ENCODE measurements around the gene SEMA4C. TPM values are rescaled to one million over a fixed set of nuclear protein-coding genes. Genes with fewer than 3 reads are reported as not detected.

Gene SEMA4C
- total and polyA plus RNA-seq, 9 of the 15 experiments (the other 6 are each of a cell fraction or from before 2014, with no cell fraction given): 0.32 to 59.7 (median 23.9) TPM

DNA sequence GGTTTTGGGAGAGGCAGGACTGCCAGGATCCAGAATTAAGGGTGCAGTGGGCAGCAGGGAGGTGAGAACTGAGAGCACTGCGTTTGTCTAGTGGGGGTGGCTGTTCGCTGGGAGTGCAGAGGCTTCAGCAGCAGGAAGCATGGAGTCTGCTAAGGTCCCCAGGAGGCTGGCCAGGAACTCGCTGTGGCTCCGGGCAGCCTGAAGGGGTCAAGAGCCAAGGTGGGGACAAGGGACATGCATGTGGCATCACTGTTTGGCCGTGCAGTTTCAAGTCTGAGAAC lies 43.2 kb upstream of the SEMA4C start:
- peaks cover 7% of the 10 kb centered on the region; the same call in 2 of the 3 replicates for H3K36me3 ChIP-seq (ENCODE audit: control insufficient read depth, insufficient read depth, low read length)
- ATAC-seq: peak; percentile 64
- H3K27me3 ChIP-seq (ENCODE audit: control insufficient read depth in 2 of 2, insufficient read depth in 2 of 2, low read length in 2 of 2): no peaks in the 10 kb centered on the region
- WGBS (ENCODE audit: insufficient coverage, low coverage, missing lambda C conversion rate): 27% methylated on average over 5 of the region's 5 CpGs
- no peak for FAIRE-seq
- intact Hi-C loops (cut with micrococcal nuclease) (no loop called here), in situ Hi-C loops (cut with MboI) (no loop called here)
- peaks cover 9% of the 10 kb centered on the region; the same call in 1 of the 2 replicates for H3K9me3 ChIP-seq (replicated peaks; ENCODE audit: control insufficient read depth, insufficient read depth, low read depth, low read length)
- H3K79me2 ChIP-seq (ENCODE audit: control insufficient read depth, insufficient read depth, low read length): peaks cover 7% of the 10 kb centered on the region; the same call in 2 of the 3 replicates
- H2AFZ ChIP-seq (ENCODE audit: low read depth, low read length): peak overlapping the region; percentile 78
- H3K4me1 ChIP-seq (replicated peaks in 1 of 2; ENCODE audit: control insufficient read depth in 2 of 2, insufficient read depth in 2 of 2, low read length in 2 of 2): peaks cover 35 to 55% of the 10 kb centered on the region in 2 experiments
- peak overlapping the region; percentile 59 for H3K4me2 ChIP-seq (ENCODE audit: insufficient read depth, low read length)
- peak overlapping the region; percentile 55 for H3K27ac ChIP-seq (ENCODE audit: extremely low read depth, low read depth, low read length)
- H3K9ac ChIP-seq (ENCODE audit: insufficient read depth in 1 of 2, low read depth in 2 of 2, low read length in 2 of 2): peak overlapping the region; percentile 65 to 75
- ChIA-PET POLR2A (interaction anchor here (0.6 to 2.3 kb wide), 8 partner anchors 9 to 482 kb away, joined by 3 to 13 read pairs (median 4); no protein-coding TSS in a partner anchor), CTCF (ENCODE audit: low intra/inter-chr PET ratio) (no interaction called here)
- no TSS peak for BruUV-seq (replicated peaks)
- H4K20me1 ChIP-seq (replicated peaks; ENCODE audit: control insufficient read depth, insufficient read depth, low read length): no peaks in the 10 kb centered on the region
- H3K9me1 ChIP-seq (ENCODE audit: control insufficient read depth, insufficient read depth, low read length): no peaks in the 10 kb centered on the region
- H3K4me3 ChIP-seq: no peak overlapping the region
- DNase-seq (ENCODE audit: extremely low read depth in 1 of 4, low spot score in 3 of 4): no peak
- TF ChIP-seq ZNF224 (CRISPR knock-in tag; IDR thresholded peaks at IDR 0.05) (no peak), KDM5B (IDR thresholded peaks at IDR 0.05; ENCODE audit: insufficient replicate concordance, low read depth, low read length) (peak; percentile 31), MIER1 (IDR thresholded peaks at IDR 0.05; ENCODE audit: low read depth) (no peak), RNF2 (IDR thresholded peaks at IDR 0.05) (no peak), ZNF668 (CRISPR knock-in tag; IDR thresholded peaks at IDR 0.05) (no peak), SIN3B (IDR thresholded peaks at IDR 0.05; ENCODE audit: low read depth) (no peak), POLR2AphosphoS5 (IDR thresholded peaks at IDR 0.05; ENCODE audit: control insufficient read depth, insufficient read depth, low read depth, low read length) (no peak), ZNF253 (CRISPR knock-in tag; conservative IDR thresholded peaks at IDR 0.05) (no peak), MYC (IDR thresholded peaks at IDR 0.05; ENCODE audit: low read depth, low read length) (no peak), MYC (CRISPR knock-in tag; IDR thresholded peaks at IDR 0.05; ENCODE audit: borderline replicate concordance, low read depth) (0 out of 2 replicates have a peak, but pooled peaks have one; percentile 24), ZNF324 (CRISPR knock-in tag; IDR thresholded peaks at IDR 0.05) (no peak), ZBTB17 (CRISPR knock-in tag; IDR thresholded peaks at IDR 0.05) (peak; percentile 22; the same call in 1 of the 2 replicates), NFRKB (IDR thresholded peaks at IDR 0.05; ENCODE audit: low read depth) (0 out of 2 replicates have a peak, but pooled peaks have one; percentile 47)
- TF ChIP-seq, protein P1, sequence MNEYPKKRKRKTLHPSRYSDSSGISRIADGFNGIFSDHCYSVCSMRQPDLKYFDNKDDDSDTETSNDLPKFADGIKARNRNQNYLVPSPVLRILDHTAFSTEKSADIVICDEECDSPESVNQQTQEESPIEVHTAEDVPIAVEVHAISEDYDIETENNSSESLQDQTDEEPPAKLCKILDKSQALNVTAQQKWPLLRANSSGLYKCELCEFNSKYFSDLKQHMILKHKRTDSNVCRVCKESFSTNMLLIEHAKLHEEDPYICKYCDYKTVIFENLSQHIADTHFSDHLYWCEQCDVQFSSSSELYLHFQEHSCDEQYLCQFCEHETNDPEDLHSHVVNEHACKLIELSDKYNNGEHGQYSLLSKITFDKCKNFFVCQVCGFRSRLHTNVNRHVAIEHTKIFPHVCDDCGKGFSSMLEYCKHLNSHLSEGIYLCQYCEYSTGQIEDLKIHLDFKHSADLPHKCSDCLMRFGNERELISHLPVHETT (CRISPR knock-in tag; conservative IDR thresholded peaks at IDR 0.05 in 1 of 2, IDR thresholded peaks at IDR 0.05 in 1 of 2): peak in 1 of 2 experiments; percentile 32; a peak in 1 of 4 replicates
- TF ChIP-seq, protein P2, sequence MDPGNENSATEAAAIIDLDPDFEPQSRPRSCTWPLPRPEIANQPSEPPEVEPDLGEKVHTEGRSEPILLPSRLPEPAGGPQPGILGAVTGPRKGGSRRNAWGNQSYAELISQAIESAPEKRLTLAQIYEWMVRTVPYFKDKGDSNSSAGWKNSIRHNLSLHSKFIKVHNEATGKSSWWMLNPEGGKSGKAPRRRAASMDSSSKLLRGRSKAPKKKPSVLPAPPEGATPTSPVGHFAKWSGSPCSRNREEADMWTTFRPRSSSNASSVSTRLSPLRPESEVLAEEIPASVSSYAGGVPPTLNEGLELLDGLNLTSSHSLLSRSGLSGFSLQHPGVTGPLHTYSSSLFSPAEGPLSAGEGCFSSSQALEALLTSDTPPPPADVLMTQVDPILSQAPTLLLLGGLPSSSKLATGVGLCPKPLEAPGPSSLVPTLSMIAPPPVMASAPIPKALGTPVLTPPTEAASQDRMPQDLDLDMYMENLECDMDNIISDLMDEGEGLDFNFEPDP (CRISPR knock-in tag; IDR thresholded peaks at IDR 0.05): no peak
- TF ChIP-seq, protein P3, sequence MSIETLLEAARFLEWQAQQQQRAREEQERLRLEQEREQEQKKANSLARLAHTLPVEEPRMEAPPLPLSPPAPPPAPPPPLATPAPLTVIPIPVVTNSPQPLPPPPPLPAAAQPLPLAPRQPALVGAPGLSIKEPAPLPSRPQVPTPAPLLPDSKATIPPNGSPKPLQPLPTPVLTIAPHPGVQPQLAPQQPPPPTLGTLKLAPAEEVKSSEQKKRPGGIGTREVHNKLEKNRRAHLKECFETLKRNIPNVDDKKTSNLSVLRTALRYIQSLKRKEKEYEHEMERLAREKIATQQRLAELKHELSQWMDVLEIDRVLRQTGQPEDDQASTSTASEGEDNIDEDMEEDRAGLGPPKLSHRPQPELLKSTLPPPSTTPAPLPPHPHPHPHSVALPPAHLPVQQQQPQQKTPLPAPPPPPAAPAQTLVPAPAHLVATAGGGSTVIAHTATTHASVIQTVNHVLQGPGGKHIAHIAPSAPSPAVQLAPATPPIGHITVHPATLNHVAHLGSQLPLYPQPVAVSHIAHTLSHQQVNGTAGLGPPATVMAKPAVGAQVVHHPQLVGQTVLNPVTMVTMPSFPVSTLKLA (conservative IDR thresholded peaks at IDR 0.05): no peak
- TF ChIP-seq, protein P4, sequence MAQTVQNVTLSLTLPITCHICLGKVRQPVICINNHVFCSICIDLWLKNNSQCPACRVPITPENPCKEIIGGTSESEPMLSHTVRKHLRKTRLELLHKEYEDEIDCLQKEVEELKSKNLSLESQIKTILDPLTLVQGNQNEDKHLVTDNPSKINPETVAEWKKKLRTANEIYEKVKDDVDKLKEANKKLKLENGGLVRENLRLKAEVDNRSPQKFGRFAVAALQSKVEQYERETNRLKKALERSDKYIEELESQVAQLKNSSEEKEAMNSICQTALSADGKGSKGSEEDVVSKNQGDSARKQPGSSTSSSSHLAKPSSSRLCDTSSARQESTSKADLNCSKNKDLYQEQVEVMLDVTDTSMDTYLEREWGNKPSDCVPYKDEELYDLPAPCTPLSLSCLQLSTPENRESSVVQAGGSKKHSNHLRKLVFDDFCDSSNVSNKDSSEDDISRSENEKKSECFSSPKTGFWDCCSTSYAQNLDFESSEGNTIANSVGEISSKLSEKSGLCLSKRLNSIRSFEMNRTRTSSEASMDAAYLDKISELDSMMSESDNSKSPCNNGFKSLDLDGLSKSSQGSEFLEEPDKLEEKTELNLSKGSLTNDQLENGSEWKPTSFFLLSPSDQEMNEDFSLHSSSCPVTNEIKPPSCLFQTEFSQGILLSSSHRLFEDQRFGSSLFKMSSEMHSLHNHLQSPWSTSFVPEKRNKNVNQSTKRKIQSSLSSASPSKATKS (CRISPR knock-in tag; IDR thresholded peaks at IDR 0.05): no peak
